Sigmoid colon (tissue), 4 donors: ENCODE results near the gene AUTS2.

Experiments used
- CTCF ChIP-seq, 4 experiments: fragments of 450-650 bp in 3 of 4; fragments of 200-600 bp in 1 of 4; IDR thresholded peaks; one replicate each; pipeline ENCODE4 v1.5.1; 2016 to 2019; ENCODE audit warnings: antibody characterized with exemption in 4 of 4, mild to moderate bottlenecking in 3 of 4, moderate library complexity in 2 of 4
- EP300 ChIP-seq, 4 donors: sonication (generic); formaldehyde crosslinking; IDR thresholded peaks; one replicate each; pipeline ENCODE4 v1.6.1; 2017; ENCODE audit warnings: antibody characterized with exemption in 4 of 4

DNA sequence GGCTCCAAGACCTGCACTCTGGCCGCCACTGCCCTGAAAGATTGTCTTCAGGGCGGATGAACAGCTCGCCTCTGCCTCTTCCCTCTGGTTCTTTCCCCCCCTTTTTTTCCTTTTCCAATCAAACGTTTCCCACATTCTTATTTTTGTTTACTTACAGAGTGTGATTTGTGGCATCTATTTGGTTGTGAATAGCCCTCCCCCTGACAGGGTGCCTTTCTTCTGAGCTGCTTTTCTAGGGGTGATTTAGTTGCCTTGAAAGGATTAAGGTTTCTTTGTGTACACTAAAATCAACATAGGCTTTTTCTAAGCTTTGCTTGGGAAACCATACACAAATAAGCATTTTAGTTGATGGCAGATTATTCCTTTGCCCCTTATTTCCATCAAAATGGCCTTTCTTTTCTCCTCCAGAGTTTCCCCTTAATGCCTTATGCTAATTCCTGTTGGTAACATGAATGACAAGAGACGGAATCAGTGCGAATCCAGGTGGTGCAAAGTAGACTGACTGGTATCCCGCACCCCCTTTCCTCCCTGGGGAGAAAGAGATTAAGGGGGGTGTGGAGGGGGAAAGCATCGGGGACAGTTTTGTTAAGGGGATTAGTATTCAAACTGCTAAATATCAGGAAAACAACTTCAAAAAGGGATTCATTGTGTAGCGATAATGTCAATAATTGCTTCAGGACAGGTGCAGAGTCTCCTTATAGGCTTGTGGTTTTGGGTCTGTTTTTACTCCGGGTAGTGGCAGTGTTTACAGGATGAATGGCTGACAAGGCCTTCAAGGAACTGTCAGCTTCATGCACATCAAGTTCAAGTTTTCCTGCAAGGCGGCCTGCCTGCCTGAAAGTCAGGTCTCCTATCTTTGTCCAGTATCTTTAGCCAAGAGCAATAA, 1102.0 kb downstream of the AUTS2 start:
- no peak for TF ChIP-seq CTCF (IDR thresholded peaks at IDR 0.05)
- TF ChIP-seq EP300 (IDR thresholded peaks at IDR 0.05) = no peak
